Panc1 (cell line): ENCODE measurements around the gene MRNIP.

Source experiments
- CTCF ChIP-seq: fragments of 450-650 bp; IDR thresholded peaks from 2 replicates; pipeline ENCODE4 v1.5.1; 2017; ENCODE audit warnings: mild to moderate bottlenecking
- POLR2AphosphoS5 ChIP-seq: IDR thresholded peaks from 2 replicates; pipeline ENCODE4 v1.6.1; 2012; ENCODE audit warnings: mild to moderate bottlenecking, low read depth, low read length, moderate library complexity
- SIN3A ChIP-seq: IDR thresholded peaks from 2 replicates; pipeline ENCODE4 v1.6.1; 2012; ENCODE audit warnings: low read depth, mild to moderate bottlenecking, low read length, moderate library complexity, borderline replicate concordance; ENCODE audit not compliant: insufficient read depth
- TCF7L2 ChIP-seq: IDR thresholded peaks from 2 replicates; pipeline ENCODE4 v1.6.1; 2011; ENCODE audit warnings: mild to moderate bottlenecking, low read depth, low read length, inconsistent platforms
- TF ChIP-seq, protein P1 (sequence below), 2 experiments: IDR thresholded peaks; 2 replicates each; pipeline ENCODE4 v1.6.1; 2011 to 2012; ENCODE audit warnings: low read depth in 2 of 2, control low read depth in 1 of 2, low read length in 1 of 2, mild to moderate bottlenecking in 1 of 2, moderate library complexity in 1 of 2; ENCODE audit not compliant: insufficient read depth in 1 of 2

- TF ChIP-seq CTCF (no peak), POLR2AphosphoS5 (no peak; the same call in 1 of the 2 replicates), SIN3A (no peak), TCF7L2 (no peak)
- TF ChIP-seq, protein P1, sequence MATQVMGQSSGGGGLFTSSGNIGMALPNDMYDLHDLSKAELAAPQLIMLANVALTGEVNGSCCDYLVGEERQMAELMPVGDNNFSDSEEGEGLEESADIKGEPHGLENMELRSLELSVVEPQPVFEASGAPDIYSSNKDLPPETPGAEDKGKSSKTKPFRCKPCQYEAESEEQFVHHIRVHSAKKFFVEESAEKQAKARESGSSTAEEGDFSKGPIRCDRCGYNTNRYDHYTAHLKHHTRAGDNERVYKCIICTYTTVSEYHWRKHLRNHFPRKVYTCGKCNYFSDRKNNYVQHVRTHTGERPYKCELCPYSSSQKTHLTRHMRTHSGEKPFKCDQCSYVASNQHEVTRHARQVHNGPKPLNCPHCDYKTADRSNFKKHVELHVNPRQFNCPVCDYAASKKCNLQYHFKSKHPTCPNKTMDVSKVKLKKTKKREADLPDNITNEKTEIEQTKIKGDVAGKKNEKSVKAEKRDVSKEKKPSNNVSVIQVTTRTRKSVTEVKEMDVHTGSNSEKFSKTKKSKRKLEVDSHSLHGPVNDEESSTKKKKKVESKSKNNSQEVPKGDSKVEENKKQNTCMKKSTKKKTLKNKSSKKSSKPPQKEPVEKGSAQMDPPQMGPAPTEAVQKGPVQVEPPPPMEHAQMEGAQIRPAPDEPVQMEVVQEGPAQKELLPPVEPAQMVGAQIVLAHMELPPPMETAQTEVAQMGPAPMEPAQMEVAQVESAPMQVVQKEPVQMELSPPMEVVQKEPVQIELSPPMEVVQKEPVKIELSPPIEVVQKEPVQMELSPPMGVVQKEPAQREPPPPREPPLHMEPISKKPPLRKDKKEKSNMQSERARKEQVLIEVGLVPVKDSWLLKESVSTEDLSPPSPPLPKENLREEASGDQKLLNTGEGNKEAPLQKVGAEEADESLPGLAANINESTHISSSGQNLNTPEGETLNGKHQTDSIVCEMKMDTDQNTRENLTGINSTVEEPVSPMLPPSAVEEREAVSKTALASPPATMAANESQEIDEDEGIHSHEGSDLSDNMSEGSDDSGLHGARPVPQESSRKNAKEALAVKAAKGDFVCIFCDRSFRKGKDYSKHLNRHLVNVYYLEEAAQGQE (IDR thresholded peaks at IDR 0.05; ENCODE audit: insufficient read depth in 1 of 2, low read depth in 2 of 2, low read length in 1 of 2): no peak
Measured at GRCh38 chr5:179822059-179822432, 36.6 kb downstream of the MRNIP start.
